H1 (cell line): ENCODE data around the gene WDR77. TPM values are rescaled to one million over a fixed set of nuclear protein-coding genes. Genes with fewer than 3 reads are reported as not detected.
A peak's percentile ranks its signal among the peaks of the same experiment; 100 is the strongest.

Source experiments
- CBX8 ChIP-seq: fragments of 300-800, 300-1000 bp; sonication (generic); IDR thresholded peaks from 2 replicates; pipeline ENCODE4 v1.7.1; 2016; ENCODE audit warnings: low read depth, low read length, borderline replicate concordance
- GTF2F1 ChIP-seq: IDR thresholded peaks from 2 replicates; pipeline ENCODE4 v1.6.1; 2012; ENCODE audit warnings: low read depth, low read length, improper control_type of control experiment, borderline replicate concordance
- JUN ChIP-seq: IDR thresholded peaks from 2 replicates; pipeline ENCODE4 v1.6.1; 2011; ENCODE audit warnings: low read depth, mild to moderate bottlenecking, improper control_type of control experiment, low read length
- POLR2A ChIP-seq, 2 experiments: IDR thresholded peaks; 1 replicate in 1 of 2; 2 replicates in 1 of 2; pipeline ENCODE4 v1.6.1; 2011; ENCODE audit warnings: low read depth in 2 of 2, low read length in 2 of 2, mild to moderate bottlenecking in 2 of 2; ENCODE audit errors: control extremely low read depth in 1 of 2
- RFX5 ChIP-seq: IDR thresholded peaks from 2 replicates; pipeline ENCODE4 v1.6.1; 2011; ENCODE audit warnings: low read depth, low read length, improper control_type of control experiment, borderline replicate concordance
- SIRT6 ChIP-seq: IDR thresholded peaks from one replicate; pipeline ENCODE4 v1.7.1; 2012; ENCODE audit warnings: low read length, inconsistent platforms
- polyA plus RNA-seq, 7 experiments: library from polyadenylated mRNA; depleted of rRNA in 3 of 7; stranded (reverse) in 5 of 7; unstranded in 2 of 7; fragments of >200 nt in 5 of 7; fragments of 200-250 nt in 2 of 7; gene quantifications; 1 replicate in 5 of 7; 2 replicates in 1 of 7; 4 replicates in 1 of 7; pipeline versions ENCODE4 v1.2.1 to v1.2.3, GENCODE V29; 2011 to 2013; ENCODE audit warnings: missing spikeins in 2 of 7, mixed read lengths in 2 of 7
- total RNA-seq: library from RNA; stranded (reverse); fragmentation: NEBNext Ultra II Directional; extraction: Animal tissue kit (Norgen Biotek cat#: 25700); gene quantifications from 2 replicates; pipeline ENCODE4 v1.2.1, GENCODE V29; 2021
- TF ChIP-seq, protein P1 (sequence below), 3 experiments: IDR thresholded peaks; 1 replicate in 2 of 3; 2 replicates in 1 of 3; pipeline versions ENCODE4 v1.5.1 to v1.6.1; 2011; ENCODE audit warnings: low read length in 3 of 3, mild to moderate bottlenecking in 3 of 3, inconsistent platforms in 2 of 3, low read depth in 1 of 3, moderate library complexity in 1 of 3; ENCODE audit not compliant: insufficient read depth in 1 of 3; ENCODE audit errors: control extremely low read depth in 1 of 3

WDR77 gene
- total and polyA plus RNA-seq, 2 of the 8 experiments (the other 6 are each of a cell fraction or from before 2014, with no cell fraction given), result 66.0 to 156 TPM

DNA sequence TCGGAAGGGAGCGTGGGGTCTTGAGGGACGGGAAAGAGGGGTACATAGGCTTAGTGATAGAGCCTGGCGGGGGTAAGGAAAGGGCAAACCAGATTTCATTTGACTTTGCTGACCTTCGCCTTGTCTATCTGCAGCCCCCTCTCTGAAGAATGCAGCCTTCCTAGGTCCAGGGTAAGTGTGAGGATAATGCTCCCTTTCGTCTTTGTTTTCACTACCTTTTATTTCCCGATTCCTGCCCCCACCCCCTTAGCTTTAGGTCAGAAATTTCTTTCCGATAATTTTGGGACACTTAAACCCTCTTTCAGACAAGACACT, 604 bp upstream of the WDR77 start (continued):
- TF ChIP-seq GTF2F1 (no peak), CBX8 (no peak), SIRT6 (no peak), POLR2A (IDR thresholded peaks at IDR 0.05; ENCODE audit: control extremely low read depth in 1 of 2, low read depth in 2 of 2, low read length in 2 of 2) (peak in 1 of 2 experiments; percentile 23; a peak in 1 of 3 replicates), RFX5 (no peak), JUN (no peak)
- TF ChIP-seq, protein P1, sequence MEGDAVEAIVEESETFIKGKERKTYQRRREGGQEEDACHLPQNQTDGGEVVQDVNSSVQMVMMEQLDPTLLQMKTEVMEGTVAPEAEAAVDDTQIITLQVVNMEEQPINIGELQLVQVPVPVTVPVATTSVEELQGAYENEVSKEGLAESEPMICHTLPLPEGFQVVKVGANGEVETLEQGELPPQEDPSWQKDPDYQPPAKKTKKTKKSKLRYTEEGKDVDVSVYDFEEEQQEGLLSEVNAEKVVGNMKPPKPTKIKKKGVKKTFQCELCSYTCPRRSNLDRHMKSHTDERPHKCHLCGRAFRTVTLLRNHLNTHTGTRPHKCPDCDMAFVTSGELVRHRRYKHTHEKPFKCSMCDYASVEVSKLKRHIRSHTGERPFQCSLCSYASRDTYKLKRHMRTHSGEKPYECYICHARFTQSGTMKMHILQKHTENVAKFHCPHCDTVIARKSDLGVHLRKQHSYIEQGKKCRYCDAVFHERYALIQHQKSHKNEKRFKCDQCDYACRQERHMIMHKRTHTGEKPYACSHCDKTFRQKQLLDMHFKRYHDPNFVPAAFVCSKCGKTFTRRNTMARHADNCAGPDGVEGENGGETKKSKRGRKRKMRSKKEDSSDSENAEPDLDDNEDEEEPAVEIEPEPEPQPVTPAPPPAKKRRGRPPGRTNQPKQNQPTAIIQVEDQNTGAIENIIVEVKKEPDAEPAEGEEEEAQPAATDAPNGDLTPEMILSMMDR (IDR thresholded peaks at IDR 0.05; ENCODE audit: control extremely low read depth in 1 of 3, insufficient read depth in 1 of 3, low read depth in 1 of 3, low read length in 3 of 3), result no peak
